Thyroid gland (tissue), 4 donors: ENCODE results near the gene SULT2B1.

Experiments used
- POLR2A ChIP-seq, 2 donors: fragments of 450-650 bp; IDR thresholded peaks; one replicate each; pipeline ENCODE4 v1.6.1; 2017; ENCODE audit warnings: antibody characterized with exemption in 2 of 2, mild to moderate bottlenecking in 2 of 2, moderate library complexity in 1 of 2
- TF ChIP-seq, protein P1 (sequence below), 6 experiments: fragments of 200-600 bp in 3 of 6; fragments of 450-650 bp in 3 of 6; sonication (generic) in 3 of 6; IDR thresholded peaks; one replicate each; pipeline ENCODE4 v1.5.1; 2016 to 2019; ENCODE audit warnings: antibody characterized with exemption in 6 of 6, mild to moderate bottlenecking in 2 of 6, inconsistent platforms in 1 of 6, moderate library complexity in 1 of 6

DNA sequence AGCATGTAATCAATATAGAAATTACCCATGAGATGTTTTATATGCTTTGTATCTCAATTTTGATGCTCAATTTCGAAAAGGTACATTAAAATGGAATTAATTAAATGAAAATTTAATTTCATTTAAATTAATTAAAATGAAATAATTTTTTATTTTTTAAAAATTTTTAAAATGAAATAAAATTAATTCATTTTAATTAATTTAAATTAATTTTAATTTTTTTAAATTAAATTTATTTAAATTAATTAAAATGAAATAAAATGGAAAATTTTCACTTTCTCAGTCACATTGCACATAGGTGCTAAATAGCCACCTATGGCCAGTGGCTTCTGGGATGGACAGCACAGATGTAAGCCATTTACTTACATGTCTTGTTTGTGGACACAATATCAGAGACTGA, 4.2 kb upstream of the SULT2B1 start:
- TF ChIP-seq, protein P1, sequence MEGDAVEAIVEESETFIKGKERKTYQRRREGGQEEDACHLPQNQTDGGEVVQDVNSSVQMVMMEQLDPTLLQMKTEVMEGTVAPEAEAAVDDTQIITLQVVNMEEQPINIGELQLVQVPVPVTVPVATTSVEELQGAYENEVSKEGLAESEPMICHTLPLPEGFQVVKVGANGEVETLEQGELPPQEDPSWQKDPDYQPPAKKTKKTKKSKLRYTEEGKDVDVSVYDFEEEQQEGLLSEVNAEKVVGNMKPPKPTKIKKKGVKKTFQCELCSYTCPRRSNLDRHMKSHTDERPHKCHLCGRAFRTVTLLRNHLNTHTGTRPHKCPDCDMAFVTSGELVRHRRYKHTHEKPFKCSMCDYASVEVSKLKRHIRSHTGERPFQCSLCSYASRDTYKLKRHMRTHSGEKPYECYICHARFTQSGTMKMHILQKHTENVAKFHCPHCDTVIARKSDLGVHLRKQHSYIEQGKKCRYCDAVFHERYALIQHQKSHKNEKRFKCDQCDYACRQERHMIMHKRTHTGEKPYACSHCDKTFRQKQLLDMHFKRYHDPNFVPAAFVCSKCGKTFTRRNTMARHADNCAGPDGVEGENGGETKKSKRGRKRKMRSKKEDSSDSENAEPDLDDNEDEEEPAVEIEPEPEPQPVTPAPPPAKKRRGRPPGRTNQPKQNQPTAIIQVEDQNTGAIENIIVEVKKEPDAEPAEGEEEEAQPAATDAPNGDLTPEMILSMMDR (IDR thresholded peaks at IDR 0.05) = no peak
- no peak for TF ChIP-seq POLR2A (IDR thresholded peaks at IDR 0.05)
